ENCODE measurements around the gene RCN1. TPM values are rescaled to one million over a fixed set of nuclear protein-coding genes. Genes with fewer than 3 reads are reported as not detected.
A peak's percentile ranks its signal among the peaks of the same experiment; 100 is the strongest.

Gene RCN1
- total RNA-seq, 1 donor from 2014 or later = 167 TPM

- Mint-ChIP-seq H3K9me3 (no peaks in the 10 kb centered on the region), H3K4me3 (no peak overlapping the region)
- no peak for DNase-seq (ENCODE audit: low read depth, low spot score)
These were observed 2.5 kb upstream of the RCN1 start for GRCh38 chr11:32088117-32088941.

DNA sequence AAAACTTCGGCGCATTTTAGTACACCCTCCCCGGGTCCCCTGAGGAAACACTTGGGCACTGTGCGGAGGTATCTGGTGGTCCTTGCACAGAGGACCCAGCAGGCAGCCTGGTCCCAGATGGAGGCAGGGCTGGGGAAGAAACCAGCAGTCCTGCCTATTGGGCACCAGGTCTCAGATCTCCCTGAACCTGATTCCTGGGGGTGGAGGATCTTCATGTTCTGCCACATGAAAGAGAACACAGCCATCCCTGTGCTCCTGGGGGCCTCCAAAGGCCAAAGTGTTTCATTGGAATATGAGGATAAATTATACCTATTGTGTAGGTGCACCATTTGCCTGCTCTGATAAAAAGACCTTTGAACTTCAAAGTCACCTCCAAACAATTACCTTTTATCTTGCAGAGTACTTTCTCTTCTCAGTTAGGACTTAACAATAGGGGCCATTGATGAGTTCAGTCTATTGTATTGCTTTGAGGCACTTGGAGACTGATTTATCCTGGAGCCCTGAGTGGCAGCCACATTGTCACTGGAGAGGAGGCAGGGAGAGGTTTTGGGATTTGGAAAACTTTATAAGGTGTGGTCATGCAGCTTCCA, 1.8 kb downstream of the RCN1 start:
- peaks cover 22% of the 10 kb centered on the region for H3K36me3 Mint-ChIP-seq (ENCODE audit: low read depth)
- peak overlapping the region; percentile 97 for H3K4me3 Mint-ChIP-seq
- no peaks in the 10 kb centered on the region for H3K9me3 Mint-ChIP-seq
- H3K27ac Mint-ChIP-seq (ENCODE audit: unreplicated experiment) = peak overlapping the region; percentile 86
- H3K27me3 Mint-ChIP-seq (ENCODE audit: low read depth) = peaks cover 2% of the 10 kb centered on the region
- DNase-seq (ENCODE audit: low read depth, low spot score) = no peak
- no peak for TF ChIP-seq CTCF (conservative IDR thresholded peaks at IDR 0.05)
- H3K4me1 Mint-ChIP-seq = peaks cover 42% of the 10 kb centered on the region

More at GRCh38 chr11:32088117-32088941, 2.5 kb upstream of the RCN1 start:
- Mint-ChIP-seq H3K27ac (ENCODE audit: unreplicated experiment) (no peak overlapping the region), H3K4me1 (peaks cover 25% of the 10 kb centered on the region), H3K36me3 (ENCODE audit: low read depth) (peaks cover 2% of the 10 kb centered on the region), H3K27me3 (ENCODE audit: low read depth) (peaks cover 2% of the 10 kb centered on the region)
- no peak for TF ChIP-seq CTCF (conservative IDR thresholded peaks at IDR 0.05)

DNA sequence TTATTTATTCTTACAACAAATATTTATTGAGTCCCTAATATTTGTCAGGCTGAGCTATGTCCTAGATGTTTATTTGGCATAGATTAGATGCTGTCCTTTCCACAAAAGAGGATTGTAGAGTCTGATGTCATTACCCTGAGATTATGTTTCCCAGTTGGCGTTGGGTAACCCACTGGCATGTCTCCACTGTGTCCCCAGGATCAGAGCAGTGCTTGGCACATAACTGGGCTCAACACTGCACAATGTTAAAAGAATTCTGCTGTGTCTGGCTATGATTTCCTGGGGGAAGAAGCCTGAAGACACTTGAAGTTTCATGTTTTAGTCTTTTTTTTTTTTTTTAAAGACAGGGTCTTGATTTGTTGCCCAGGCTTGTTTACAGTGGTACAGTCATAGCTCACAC, 4.0 kb downstream of the RCN1 start:
- peak overlapping the region; percentile 79 for H3K4me3 Mint-ChIP-seq

GRCh38 chr11:32098142-32098903, 7.4 kb downstream of the RCN1 start:
- no peaks in the 10 kb centered on the region for H3K27me3 Mint-ChIP-seq (ENCODE audit: low read depth)
- H3K27ac Mint-ChIP-seq (ENCODE audit: unreplicated experiment) = no peak overlapping the region
- H3K4me3 Mint-ChIP-seq = peak overlapping the region; percentile 9
- peaks cover 57% of the 10 kb centered on the region for H3K36me3 Mint-ChIP-seq (ENCODE audit: low read depth)
- peaks cover 34% of the 10 kb centered on the region for H3K4me1 Mint-ChIP-seq
- H3K9me3 Mint-ChIP-seq = no peaks in the 10 kb centered on the region
- no peak for TF ChIP-seq CTCF (conservative IDR thresholded peaks at IDR 0.05)
- no peak for DNase-seq (ENCODE audit: low read depth, low spot score)

More for the DNA sequence above, 4.0 kb downstream of the RCN1 start:
- H3K27ac Mint-ChIP-seq (ENCODE audit: unreplicated experiment) = no peak overlapping the region
- peaks cover 42% of the 10 kb centered on the region for H3K36me3 Mint-ChIP-seq (ENCODE audit: low read depth)
- no peak for DNase-seq (ENCODE audit: low read depth, low spot score)
- no peaks in the 10 kb centered on the region for H3K27me3 Mint-ChIP-seq (ENCODE audit: low read depth)
- H3K4me1 Mint-ChIP-seq = peaks cover 36% of the 10 kb centered on the region
- H3K9me3 Mint-ChIP-seq = no peaks in the 10 kb centered on the region
- TF ChIP-seq CTCF (conservative IDR thresholded peaks at IDR 0.05) = no peak

- Mint-ChIP-seq H3K4me3 (no peak overlapping the region), H3K9me3 (no peaks in the 10 kb centered on the region), H3K27ac (ENCODE audit: unreplicated experiment) (peak overlapping the region; percentile 50), H3K36me3 (ENCODE audit: low read depth) (peaks cover 53% of the 10 kb centered on the region), H3K27me3 (ENCODE audit: low read depth) (no peaks in the 10 kb centered on the region), H3K4me1 (peaks cover 22% of the 10 kb centered on the region)
- no peak for DNase-seq (ENCODE audit: low read depth, low spot score)
- TF ChIP-seq CTCF (conservative IDR thresholded peaks at IDR 0.05) = no peak
These were observed 8.6 kb downstream of the RCN1 start for GRCh38 chr11:32099516-32099915.

Data from neural crest cell (in vitro differentiated cells).